Measurements from ENCODE around the gene BASP1.
"Not testable (repeated sequence)": the region's sequence is repeated elsewhere in the genome, so short reads cannot be mapped to it uniquely, and the experiment has no call there.

Gene BASP1

DNA sequence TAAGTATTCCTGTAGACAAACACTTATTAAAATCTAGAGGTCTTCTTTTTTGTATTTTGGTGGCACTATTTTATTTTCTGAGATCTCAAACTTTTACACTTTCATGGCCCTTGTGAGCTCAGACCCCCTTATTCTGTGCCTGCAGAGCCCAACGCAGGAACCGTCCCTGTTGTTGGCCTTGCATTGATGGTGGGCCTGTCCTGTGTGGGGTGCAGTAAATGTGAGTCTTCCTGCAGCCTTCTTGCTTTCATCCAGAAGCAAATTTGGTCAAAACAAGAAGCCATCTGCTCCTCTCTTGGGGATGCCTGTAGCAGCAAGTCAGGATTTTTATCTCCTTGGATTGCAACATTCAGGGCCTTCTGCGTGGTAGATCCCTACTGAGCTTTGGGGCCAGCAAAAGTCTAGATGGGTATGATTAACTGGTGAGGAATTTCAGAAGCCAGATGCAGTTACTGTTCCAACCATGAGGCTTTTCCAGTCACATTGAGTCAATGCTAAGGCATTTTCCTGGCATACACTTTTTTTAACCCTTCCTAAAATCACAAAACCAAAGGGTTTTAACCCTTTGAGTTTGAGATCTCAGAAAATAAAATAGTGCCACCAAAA, 31.7 kb downstream of the BASP1 start (continued):
- TF ChIP-seq REST (tag by site-specific recombination; IDR thresholded peaks at IDR 0.05) (no peak), ZBTB48 (tag by site-specific recombination; IDR thresholded peaks at IDR 0.05) (peak; percentile 34; the same call in 1 of the 2 replicates), ZEB2 (tag by site-specific recombination; IDR thresholded peaks at IDR 0.05) (peak; percentile 60; the same call in 1 of the 2 replicates), ZNF600 (tag by site-specific recombination; IDR thresholded peaks at IDR 0.05) (0 out of 2 replicates have a peak, but pooled peaks have one; percentile 30), ZFP37 (tag by site-specific recombination; IDR thresholded peaks at IDR 0.05) (peak; percentile 68; the same call in 1 of the 2 replicates), ZNF350 (tag by site-specific recombination; IDR thresholded peaks at IDR 0.05) (no peak), ZNF658 (tag by site-specific recombination; IDR thresholded peaks at IDR 0.05) (no peak), OSR2 (tag by site-specific recombination; IDR thresholded peaks at IDR 0.05) (peak; percentile 89), ZNF169 (tag by site-specific recombination; IDR thresholded peaks at IDR 0.05) (no peak), ZNF184 (tag by site-specific recombination; IDR thresholded peaks at IDR 0.05) (0 out of 2 replicates have a peak, but pooled peaks have one; percentile 27), ZBTB17 (tag by site-specific recombination; IDR thresholded peaks at IDR 0.05) (0 out of 2 replicates have a peak, but pooled peaks have one; percentile 19), ZNF449 (tag by site-specific recombination; IDR thresholded peaks at IDR 0.05) (peak; percentile 95), ZNF366 (tag by site-specific recombination; conservative IDR thresholded peaks at IDR 0.05) (0 out of 2 replicates have a peak, but pooled peaks have one; percentile 16), SP3 (tag by site-specific recombination; IDR thresholded peaks at IDR 0.05) (0 out of 2 replicates have a peak, but pooled peaks have one; percentile 7), ZNF629 (tag by site-specific recombination; IDR thresholded peaks at IDR 0.05) (peak; percentile 30; the same call in 1 of the 2 replicates), MZF1 (tag by site-specific recombination; IDR thresholded peaks at IDR 0.05; ENCODE audit: borderline replicate concordance) (peak; percentile 85; the same call in 1 of the 2 replicates)
- TF ChIP-seq, protein P1, sequence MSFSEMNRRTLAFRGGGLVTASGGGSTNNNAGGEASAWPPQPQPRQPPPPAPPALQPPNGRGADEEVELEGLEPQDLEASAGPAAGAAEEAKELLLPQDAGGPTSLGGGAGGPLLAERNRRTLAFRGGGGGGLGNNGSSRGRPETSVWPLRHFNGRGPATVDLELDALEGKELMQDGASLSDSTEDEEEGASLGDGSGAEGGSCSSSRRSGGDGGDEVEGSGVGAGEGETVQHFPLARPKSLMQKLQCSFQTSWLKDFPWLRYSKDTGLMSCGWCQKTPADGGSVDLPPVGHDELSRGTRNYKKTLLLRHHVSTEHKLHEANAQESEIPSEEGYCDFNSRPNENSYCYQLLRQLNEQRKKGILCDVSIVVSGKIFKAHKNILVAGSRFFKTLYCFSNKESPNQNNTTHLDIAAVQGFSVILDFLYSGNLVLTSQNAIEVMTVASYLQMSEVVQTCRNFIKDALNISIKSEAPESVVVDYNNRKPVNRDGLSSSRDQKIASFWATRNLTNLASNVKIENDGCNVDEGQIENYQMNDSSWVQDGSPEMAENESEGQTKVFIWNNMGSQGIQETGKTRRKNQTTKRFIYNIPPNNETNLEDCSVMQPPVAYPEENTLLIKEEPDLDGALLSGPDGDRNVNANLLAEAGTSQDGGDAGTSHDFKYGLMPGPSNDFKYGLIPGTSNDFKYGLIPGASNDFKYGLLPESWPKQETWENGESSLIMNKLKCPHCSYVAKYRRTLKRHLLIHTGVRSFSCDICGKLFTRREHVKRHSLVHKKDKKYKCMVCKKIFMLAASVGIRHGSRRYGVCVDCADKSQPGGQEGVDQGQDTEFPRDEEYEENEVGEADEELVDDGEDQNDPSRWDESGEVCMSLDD (tag by site-specific recombination; IDR thresholded peaks at IDR 0.05) = no peak
- TF ChIP-seq, protein P2, sequence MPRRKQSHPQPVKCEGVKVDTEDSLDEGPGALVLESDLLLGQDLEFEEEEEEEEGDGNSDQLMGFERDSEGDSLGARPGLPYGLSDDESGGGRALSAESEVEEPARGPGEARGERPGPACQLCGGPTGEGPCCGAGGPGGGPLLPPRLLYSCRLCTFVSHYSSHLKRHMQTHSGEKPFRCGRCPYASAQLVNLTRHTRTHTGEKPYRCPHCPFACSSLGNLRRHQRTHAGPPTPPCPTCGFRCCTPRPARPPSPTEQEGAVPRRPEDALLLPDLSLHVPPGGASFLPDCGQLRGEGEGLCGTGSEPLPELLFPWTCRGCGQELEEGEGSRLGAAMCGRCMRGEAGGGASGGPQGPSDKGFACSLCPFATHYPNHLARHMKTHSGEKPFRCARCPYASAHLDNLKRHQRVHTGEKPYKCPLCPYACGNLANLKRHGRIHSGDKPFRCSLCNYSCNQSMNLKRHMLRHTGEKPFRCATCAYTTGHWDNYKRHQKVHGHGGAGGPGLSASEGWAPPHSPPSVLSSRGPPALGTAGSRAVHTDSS (tag by site-specific recombination; IDR thresholded peaks at IDR 0.05) = no peak

DNA sequence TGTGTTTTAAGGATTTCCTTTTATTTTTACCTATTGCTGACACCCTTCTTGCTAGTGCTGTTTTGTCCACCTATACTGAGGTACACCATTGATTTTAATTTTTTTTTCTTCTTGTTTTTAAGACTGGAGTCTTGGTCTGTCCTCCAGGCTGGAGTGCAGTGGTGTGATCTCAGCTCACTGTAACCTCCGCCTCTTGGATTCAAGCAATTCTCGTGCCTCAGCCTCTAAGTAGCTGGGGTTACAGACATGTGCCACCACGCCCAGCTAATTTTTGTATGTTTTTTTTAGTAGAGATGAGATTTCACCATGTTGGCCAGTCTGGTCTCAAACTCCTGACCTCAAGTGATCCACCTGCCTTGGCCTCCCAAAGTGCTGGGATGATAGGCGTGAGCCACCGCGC, 32.4 kb downstream of the BASP1 start:
- Histone ChIP-seq H3K4me1 (ENCODE audit: control insufficient read depth, insufficient read depth, low read length) (peaks cover 10% of the 10 kb centered on the region; the same call in 1 of the 2 replicates), H3K36me3 (ENCODE audit: control insufficient read depth in 2 of 2, insufficient read depth in 1 of 2, low read length in 2 of 2) (peaks cover 6 to 47% of the 10 kb centered on the region in 2 experiments)
- H3K27ac ChIP-seq (ENCODE audit: extremely low read depth, low read depth, low read length); H3K9me3 ChIP-seq (ENCODE audit: control insufficient read depth, insufficient read depth, low read depth, low read length); CTCF ChIA-PET; H3K4me3 ChIP-seq (ENCODE audit: low read depth, low read length): not testable (repeated sequence)
- POLR2A ChIA-PET = interaction anchor here (0.7 kb wide), 1 partner anchor 32 kb away, joined by 3 read pairs; no protein-coding TSS in a partner anchor

Measured in HEK293 (cell line).